ENCODE data around the gene CBARP.

- TF ChIP-seq CTCF (IDR thresholded peaks at IDR 0.05) (no peak), EZH2phosphoT487 (IDR thresholded peaks at IDR 0.05) (no peak), EZH2 (IDR thresholded peaks at IDR 0.05) (no peak)
These were observed 38.8 kb upstream of the CBARP start for GRCh38 chr19:1276628-1277022.
